ENCODE results near the gene CAPZB. TPM values are rescaled to one million over a fixed set of nuclear protein-coding genes. Genes with fewer than 3 reads are reported as not detected.

The CAPZB gene
- total and polyA plus RNA-seq, 2 of the 4 experiments (the other 2 are of a cell fraction) = 216 to 304 TPM

GRCh38 chr1:19402031-19402813 lies 83.1 kb downstream of the CAPZB start (continued):
- no peak for TF ChIP-seq CHD1 (IDR thresholded peaks at IDR 0.05; ENCODE audit: low read depth, low read length)
- TF ChIP-seq SMC3 (IDR thresholded peaks at IDR 0.05; ENCODE audit: low read depth, low read length) = no peak

DNA sequence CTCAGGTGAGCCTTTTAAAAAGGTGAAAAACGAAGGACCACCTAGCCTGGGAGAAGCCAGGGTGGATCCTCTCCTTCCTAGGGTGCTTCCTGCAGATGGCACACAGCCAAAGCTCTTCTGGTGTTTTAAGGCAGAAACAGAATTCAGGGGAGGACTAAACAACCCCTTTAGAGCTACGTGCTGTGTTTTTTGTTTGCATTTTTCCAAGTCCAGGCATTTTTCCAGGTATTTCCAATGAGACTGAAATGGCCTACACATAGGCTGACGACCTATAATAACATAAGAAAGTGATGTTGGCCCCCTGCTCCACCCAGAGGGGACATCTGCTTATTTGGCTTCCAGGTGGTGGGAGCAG lies 83.8 kb downstream of the CAPZB start:
- peaks cover 8% of the 10 kb centered on the region for H3K36me3 ChIP-seq (ENCODE audit: control insufficient read depth, insufficient read depth, low read length)
- H3K27me3 ChIP-seq (ENCODE audit: control insufficient read depth, insufficient read depth, low read length) = no peaks in the 10 kb centered on the region
- no peak overlapping the region for H2BK5ac ChIP-seq (ENCODE audit: low read depth, low read length, poor library complexity, severe bottlenecking)
- H3K23ac ChIP-seq (ENCODE audit: low read depth, low read length) = peak overlapping the region; percentile 53
- intact Hi-C loops (cut with micrococcal nuclease) = no loop called here
- peak overlapping the region; percentile 63 for H4K91ac ChIP-seq (ENCODE audit: insufficient read depth, low read depth, low read length)
- H3K4me2 ChIP-seq (ENCODE audit: low read depth, low read length) = peak overlapping the region; percentile 29
- ATAC-seq (ENCODE audit: low read depth) (no peak), DNase-seq (no peak)
- ChIA-PET CTCF (interaction anchor here (0.7 to 1.7 kb wide), 2 partner anchors 9 to 10 kb away, joined by 4 read pairs; no protein-coding TSS in a partner anchor), POLR2A (ENCODE audit: unreplicated experiment) (interaction anchor here (0.5 to 0.6 kb wide), 2 partner anchors 26 to 200 kb away, joined by 3 read pairs; no protein-coding TSS in a partner anchor)
- peak overlapping the region; percentile 17; the same call in 1 of the 2 replicates for H3K14ac ChIP-seq (replicated peaks; ENCODE audit: low read depth, low read length)
- no peak overlapping the region for H3K9ac ChIP-seq (ENCODE audit: low read depth, low read length)
- H3K9me1 ChIP-seq (ENCODE audit: insufficient read depth, low read length) = peaks cover 64% of the 10 kb centered on the region
- peak overlapping the region; percentile 61 for H3K4ac ChIP-seq (ENCODE audit: low read depth, low read length)
- no CpG with 5 or more reads among the region's 3 CpGs for WGBS, 2 experiments (ENCODE audit: extremely low coverage in 2 of 2, insufficient read length in 1 of 2)
- H4K20me1 ChIP-seq (ENCODE audit: insufficient read depth, low read length) = peaks cover 94% of the 10 kb centered on the region
- peak overlapping the region in 1 of 2 experiments; percentile 68; a peak in 2 of 4 replicates for H4K8ac ChIP-seq (ENCODE audit: low read depth in 2 of 2, low read length in 2 of 2)
- no peak overlapping the region for H2BK15ac ChIP-seq (ENCODE audit: low read depth, low read length)
- peak overlapping the region; percentile 67 for H2BK20ac ChIP-seq (ENCODE audit: low read depth, low read length)
- in situ Hi-C loops (cut with MboI; ENCODE audit: low sequenced_read_pairs) = no loop called here
- H2BK120ac ChIP-seq (ENCODE audit: low read depth, low read length) = peak overlapping the region; percentile 58
- TF ChIP-seq POLR2A (IDR thresholded peaks at IDR 0.05; ENCODE audit: low read depth, low read length) = no peak
- no peak for TF ChIP-seq SMC3 (IDR thresholded peaks at IDR 0.05; ENCODE audit: low read depth, low read length)
- TF ChIP-seq, protein P1, sequence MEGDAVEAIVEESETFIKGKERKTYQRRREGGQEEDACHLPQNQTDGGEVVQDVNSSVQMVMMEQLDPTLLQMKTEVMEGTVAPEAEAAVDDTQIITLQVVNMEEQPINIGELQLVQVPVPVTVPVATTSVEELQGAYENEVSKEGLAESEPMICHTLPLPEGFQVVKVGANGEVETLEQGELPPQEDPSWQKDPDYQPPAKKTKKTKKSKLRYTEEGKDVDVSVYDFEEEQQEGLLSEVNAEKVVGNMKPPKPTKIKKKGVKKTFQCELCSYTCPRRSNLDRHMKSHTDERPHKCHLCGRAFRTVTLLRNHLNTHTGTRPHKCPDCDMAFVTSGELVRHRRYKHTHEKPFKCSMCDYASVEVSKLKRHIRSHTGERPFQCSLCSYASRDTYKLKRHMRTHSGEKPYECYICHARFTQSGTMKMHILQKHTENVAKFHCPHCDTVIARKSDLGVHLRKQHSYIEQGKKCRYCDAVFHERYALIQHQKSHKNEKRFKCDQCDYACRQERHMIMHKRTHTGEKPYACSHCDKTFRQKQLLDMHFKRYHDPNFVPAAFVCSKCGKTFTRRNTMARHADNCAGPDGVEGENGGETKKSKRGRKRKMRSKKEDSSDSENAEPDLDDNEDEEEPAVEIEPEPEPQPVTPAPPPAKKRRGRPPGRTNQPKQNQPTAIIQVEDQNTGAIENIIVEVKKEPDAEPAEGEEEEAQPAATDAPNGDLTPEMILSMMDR (conservative IDR thresholded peaks at IDR 0.05; ENCODE audit: low read depth, low read length) = no peak
- TF ChIP-seq CEBPB (IDR thresholded peaks at IDR 0.05; ENCODE audit: low read depth, low read length) = no peak
- no peak for TF ChIP-seq MAZ (IDR thresholded peaks at IDR 0.05; ENCODE audit: borderline replicate concordance, low read depth, low read length)
- TF ChIP-seq CHD1 (IDR thresholded peaks at IDR 0.05; ENCODE audit: low read depth, low read length) = no peak
- TF ChIP-seq MXI1 (IDR thresholded peaks at IDR 0.05; ENCODE audit: borderline replicate concordance, low read depth, low read length) = no peak
- TF ChIP-seq, protein P2, sequence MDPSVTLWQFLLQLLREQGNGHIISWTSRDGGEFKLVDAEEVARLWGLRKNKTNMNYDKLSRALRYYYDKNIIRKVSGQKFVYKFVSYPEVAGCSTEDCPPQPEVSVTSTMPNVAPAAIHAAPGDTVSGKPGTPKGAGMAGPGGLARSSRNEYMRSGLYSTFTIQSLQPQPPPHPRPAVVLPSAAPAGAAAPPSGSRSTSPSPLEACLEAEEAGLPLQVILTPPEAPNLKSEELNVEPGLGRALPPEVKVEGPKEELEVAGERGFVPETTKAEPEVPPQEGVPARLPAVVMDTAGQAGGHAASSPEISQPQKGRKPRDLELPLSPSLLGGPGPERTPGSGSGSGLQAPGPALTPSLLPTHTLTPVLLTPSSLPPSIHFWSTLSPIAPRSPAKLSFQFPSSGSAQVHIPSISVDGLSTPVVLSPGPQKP (IDR thresholded peaks at IDR 0.05; ENCODE audit: borderline replicate concordance, low read depth, low read length) = no peak
- no peak for TF ChIP-seq NFE2L2 (IDR thresholded peaks at IDR 0.05; ENCODE audit: low read depth, low read length)
- TF ChIP-seq BHLHE40 (IDR thresholded peaks at IDR 0.05; ENCODE audit: low read depth, low read length) = no peak
- TF ChIP-seq RCOR1 (IDR thresholded peaks at IDR 0.05; ENCODE audit: insufficient replicate concordance, low read length) = no peak
- TF ChIP-seq MAFK (IDR thresholded peaks at IDR 0.05; ENCODE audit: low read depth, low read length) = no peak
- TF ChIP-seq RAD21 (IDR thresholded peaks at IDR 0.05; ENCODE audit: low read length) = no peak
- no peak for TF ChIP-seq FOS (IDR thresholded peaks at IDR 0.05; ENCODE audit: low read depth, low read length)
- H3K27ac ChIP-seq (ENCODE audit: insufficient read depth, low read length) = peak overlapping the region; percentile 28; the same call in 1 of the 2 replicates
- peaks cover 48% of the 10 kb centered on the region for H3K4me1 ChIP-seq (ENCODE audit: control insufficient read depth, insufficient read depth, low read length)
- no peak overlapping the region for H3K4me3 ChIP-seq (ENCODE audit: insufficient read depth, low read depth, low read length)
- peaks cover 66 to 91% of the 10 kb centered on the region in 2 experiments for H3K79me1 ChIP-seq (ENCODE audit: low read depth in 1 of 2, low read length in 2 of 2)
- no peaks in the 10 kb centered on the region for H3K9me3 ChIP-seq (ENCODE audit: control insufficient read depth, insufficient read depth, low read length)
- H3K56ac ChIP-seq (ENCODE audit: extremely low read depth, insufficient read depth, low read length) = peak overlapping the region; percentile 22; the same call in 1 of the 2 replicates
- peak overlapping the region; percentile 10 for H3K18ac ChIP-seq (ENCODE audit: low read depth, low read length)
- no peak overlapping the region; the same call in 1 of the 2 replicates for H2AK5ac ChIP-seq (ENCODE audit: low read depth, low read length)
- no peak overlapping the region for H2AK9ac ChIP-seq (replicated peaks; ENCODE audit: low read depth, low read length, poor library complexity)
- H4K5ac ChIP-seq (ENCODE audit: low read depth, low read length) = peak overlapping the region; percentile 11
- dilution Hi-C loops (cut with HindIII; ENCODE audit: low sequenced_read_pairs, unreplicated experiment) = no loop called here
- no peak overlapping the region for H2AFZ ChIP-seq (replicated peaks; ENCODE audit: low read length, poor library complexity)
- BruUV-seq (replicated peaks) = no TSS peak
